Measurements from ENCODE around the gene KRT80. TPM values are rescaled to one million over a fixed set of nuclear protein-coding genes. Genes with fewer than 3 reads are reported as not detected.
A peak's percentile ranks its signal among the peaks of the same experiment; 100 is the strongest.

KRT80 gene
- polyA plus RNA-seq, 3 donors: 0.18 to 0.52 (median 0.37) TPM

DNA sequence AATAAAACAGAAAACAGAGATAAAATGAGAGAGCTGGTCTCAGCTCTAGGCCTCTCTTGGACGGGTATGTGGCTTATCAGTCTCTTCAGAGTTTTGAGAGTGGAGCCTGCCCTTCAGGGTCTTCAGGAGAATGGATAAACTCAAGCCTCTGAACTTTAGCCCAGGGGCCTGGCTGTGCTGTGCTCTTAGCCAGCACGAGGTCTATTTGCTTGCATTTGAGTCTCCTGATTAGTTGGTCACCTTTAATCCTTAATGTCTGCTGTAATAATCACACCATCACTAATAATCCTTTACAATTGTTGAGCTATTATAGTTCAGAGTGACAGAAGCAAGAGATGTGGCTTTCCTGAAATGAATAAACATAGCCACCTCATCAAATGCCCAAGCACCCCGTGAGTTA is 24.3 kb downstream of the KRT80 start:
- H3K4me3 ChIP-seq (replicated peaks in 1 of 3; ENCODE audit: low read depth in 2 of 3, low read length in 3 of 3): no peak overlapping the region
- DNase-seq: no peak
- no peaks in the 10 kb centered on the region for H3K9me3 Mint-ChIP-seq
- peaks cover 53% of the 10 kb centered on the region for H3K4me1 Mint-ChIP-seq
- H4K20me1 ChIP-seq (ENCODE audit: insufficient read depth, low read length): no peaks in the 10 kb centered on the region
- no peaks in the 10 kb centered on the region for H3K27me3 ChIP-seq (ENCODE audit: control insufficient read depth in 2 of 2, insufficient read depth in 2 of 2, low read length in 2 of 2)
- 100% methylated on average over 1 of the region's 3 CpGs for WGBS (ENCODE audit: insufficient coverage)
- no peak overlapping the region for H2AFZ ChIP-seq (ENCODE audit: insufficient read depth, low read depth, low read length, poor library complexity, severe bottlenecking)
- H3K4me1 ChIP-seq (ENCODE audit: control insufficient read depth in 1 of 2, insufficient read depth in 2 of 2, low read length in 2 of 2): peaks cover 40 to 53% of the 10 kb centered on the region in 2 donors
- intact Hi-C loops (cut with micrococcal nuclease): no loop called here
- H3K27ac Mint-ChIP-seq: no peak overlapping the region
- no peaks in the 10 kb centered on the region for H3K36me3 ChIP-seq (replicated peaks in 1 of 2; ENCODE audit: control insufficient read depth in 1 of 2, insufficient read depth in 2 of 2, low read length in 2 of 2)
- peaks cover 0 to 2% (median 0%) of the 10 kb centered on the region in 3 donors for H3K27me3 Mint-ChIP-seq (ENCODE audit: low read depth in 3 of 3)
- H3K4me2 ChIP-seq (replicated peaks; ENCODE audit: extremely low read depth, low read length, poor library complexity, severe bottlenecking): no peak overlapping the region
- no peaks in the 10 kb centered on the region for H3K9me3 ChIP-seq (replicated peaks in 1 of 2; ENCODE audit: control insufficient read depth in 1 of 2, insufficient read depth in 1 of 2, low read length in 2 of 2)
- H3K27ac ChIP-seq (ENCODE audit: low read depth in 1 of 2, low read length in 2 of 2): no peak overlapping the region
- H3K4me3 Mint-ChIP-seq: no peak overlapping the region
- H3K36me3 Mint-ChIP-seq: no peaks in the 10 kb centered on the region
- TF ChIP-seq, protein P1, sequence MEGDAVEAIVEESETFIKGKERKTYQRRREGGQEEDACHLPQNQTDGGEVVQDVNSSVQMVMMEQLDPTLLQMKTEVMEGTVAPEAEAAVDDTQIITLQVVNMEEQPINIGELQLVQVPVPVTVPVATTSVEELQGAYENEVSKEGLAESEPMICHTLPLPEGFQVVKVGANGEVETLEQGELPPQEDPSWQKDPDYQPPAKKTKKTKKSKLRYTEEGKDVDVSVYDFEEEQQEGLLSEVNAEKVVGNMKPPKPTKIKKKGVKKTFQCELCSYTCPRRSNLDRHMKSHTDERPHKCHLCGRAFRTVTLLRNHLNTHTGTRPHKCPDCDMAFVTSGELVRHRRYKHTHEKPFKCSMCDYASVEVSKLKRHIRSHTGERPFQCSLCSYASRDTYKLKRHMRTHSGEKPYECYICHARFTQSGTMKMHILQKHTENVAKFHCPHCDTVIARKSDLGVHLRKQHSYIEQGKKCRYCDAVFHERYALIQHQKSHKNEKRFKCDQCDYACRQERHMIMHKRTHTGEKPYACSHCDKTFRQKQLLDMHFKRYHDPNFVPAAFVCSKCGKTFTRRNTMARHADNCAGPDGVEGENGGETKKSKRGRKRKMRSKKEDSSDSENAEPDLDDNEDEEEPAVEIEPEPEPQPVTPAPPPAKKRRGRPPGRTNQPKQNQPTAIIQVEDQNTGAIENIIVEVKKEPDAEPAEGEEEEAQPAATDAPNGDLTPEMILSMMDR (IDR thresholded peaks at IDR 0.05): no peak
- no peak overlapping the region for H3K9ac ChIP-seq (ENCODE audit: insufficient read depth, low read length, poor library complexity, severe bottlenecking)
- no peaks in the 10 kb centered on the region for H3K79me2 ChIP-seq (ENCODE audit: insufficient read depth, low read length)

DNA sequence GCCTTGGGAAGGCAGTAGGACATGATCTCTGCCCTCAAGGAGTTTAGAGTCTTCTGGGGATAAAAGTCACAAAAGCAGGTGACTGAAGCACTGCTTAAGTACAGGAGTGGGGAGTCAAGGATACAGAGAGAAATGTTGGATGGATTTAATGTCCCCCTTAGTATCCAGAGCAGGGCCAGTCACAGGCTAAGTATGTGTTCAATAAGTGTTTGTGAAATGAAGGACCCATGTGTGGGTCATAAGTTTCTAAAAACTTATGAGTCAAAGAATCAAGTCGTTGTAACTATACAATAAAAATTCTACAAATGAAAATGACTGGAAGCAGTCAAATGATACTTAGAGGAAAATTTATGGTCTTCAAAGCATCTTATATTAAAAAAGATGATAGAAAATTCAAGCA is 25.1 kb downstream of the KRT80 start:
- Mint-ChIP-seq H3K9me3 (no peaks in the 10 kb centered on the region), H3K36me3 (no peaks in the 10 kb centered on the region), H3K4me3 (no peak overlapping the region), H3K27me3 (ENCODE audit: low read depth in 3 of 3) (peaks cover 0 to 2% (median 0%) of the 10 kb centered on the region in 3 donors), H3K4me1 (peaks cover 45% of the 10 kb centered on the region), H3K27ac (peak overlapping the region in 3 of 7 donors; percentile 13 to 86 (median 44))
- Histone ChIP-seq H2AFZ (ENCODE audit: insufficient read depth, low read depth, low read length, poor library complexity, severe bottlenecking) (no peak overlapping the region), H3K27me3 (ENCODE audit: control insufficient read depth in 2 of 2, insufficient read depth in 2 of 2, low read length in 2 of 2) (no peaks in the 10 kb centered on the region), H3K4me2 (replicated peaks; ENCODE audit: extremely low read depth, low read length, poor library complexity, severe bottlenecking) (no peak overlapping the region), H3K9me3 (replicated peaks in 1 of 2; ENCODE audit: control insufficient read depth in 1 of 2, insufficient read depth in 1 of 2, low read length in 2 of 2) (no peaks in the 10 kb centered on the region), H3K4me3 (replicated peaks in 1 of 3; ENCODE audit: low read depth in 2 of 3, low read length in 3 of 3) (no peak overlapping the region), H3K27ac (ENCODE audit: low read depth in 1 of 2, low read length in 2 of 2) (peak overlapping the region in 1 of 2 donors; percentile 78), H4K20me1 (ENCODE audit: insufficient read depth, low read length) (no peaks in the 10 kb centered on the region), H3K9ac (ENCODE audit: insufficient read depth, low read length, poor library complexity, severe bottlenecking) (no peak overlapping the region), H3K79me2 (ENCODE audit: insufficient read depth, low read length) (no peaks in the 10 kb centered on the region), H3K36me3 (replicated peaks in 1 of 2; ENCODE audit: control insufficient read depth in 1 of 2, insufficient read depth in 2 of 2, low read length in 2 of 2) (no peaks in the 10 kb centered on the region), H3K4me1 (ENCODE audit: control insufficient read depth in 1 of 2, insufficient read depth in 2 of 2, low read length in 2 of 2) (peaks cover 32 to 44% of the 10 kb centered on the region in 2 donors)
- WGBS (ENCODE audit: insufficient coverage): no CpG with 5 or more reads among the region's 1 CpG
- TF ChIP-seq, protein P1 (IDR thresholded peaks at IDR 0.05): no peak
- intact Hi-C loops (cut with micrococcal nuclease): no loop called here
- no peak for DNase-seq
